GM12878 (cell line): ENCODE data around the gene BBS4. TPM values are rescaled to one million over a fixed set of nuclear protein-coding genes. Genes with fewer than 3 reads are reported as not detected.

Experiments
- ATAC-seq: fragments of 200-7000 bp; cut with Tn5 transposase; 3 replicates; pipeline ENCODE4 v1.9.1; 2020; ENCODE audit warnings: mild to moderate bottlenecking, moderate library complexity
- BruUV-seq: library from RNA; stranded (reverse); fragments of 400-500 nt; replicated peaks from 2 replicates; lab custom pipeline; 2021; lab: Mats Ljungman, UMichigan
- CTCF ChIA-PET: fragments of 300-600 bp; sonication (Branson Sonifier 250); formaldehyde crosslinking; extraction: SDS; loops from one replicate; lab custom pipeline; 2021; ENCODE audit warnings: inconsistent platforms; lab: Yijun Ruan, JAX
- POLR2A ChIA-PET: fragments of 350-600 bp; formaldehyde crosslinking; extraction: SDS; loops from one replicate; lab custom pipeline; 2021; ENCODE audit warnings: inconsistent platforms; lab: Charles Lee
- RAD21 ChIA-PET: fragments of 300-600 bp; sonication (Branson Sonifier 250); formaldehyde crosslinking; loops from one replicate; lab custom pipeline; 2023; ENCODE audit warnings: antibody characterized with exemption; ENCODE audit not compliant: unreplicated experiment; lab: Charles Lee
- SMC1A ChIA-PET: fragments of 300-600 bp; sonication (Branson Sonifier 250); formaldehyde crosslinking; loops from one replicate; lab custom pipeline; 2023; ENCODE audit not compliant: unreplicated experiment, uncharacterized antibody; lab: Charles Lee
- DNase-seq: peaks from one replicate; pipeline ENCODE4 v3.0.0-alpha.2; 2011; ENCODE audit warnings: low read depth, low spot score
- FAIRE-seq: peaks from 3 replicates; lab custom pipeline; 2011; peaks lifted over from hg19 to GRCh38; lab: Jason Lieb, UNC
- H2AFZ ChIP-seq: 2 replicates; pipeline ENCODE4 v1.6.0; 2011; ENCODE audit warnings: low read depth, low read length, control low read depth; ENCODE audit not compliant: control insufficient read depth
- H3K27ac ChIP-seq: 2 replicates; pipeline ENCODE4 v1.5.1; 2011; ENCODE audit warnings: control low read depth; ENCODE audit not compliant: control insufficient read depth, insufficient read depth
- H3K27me3 ChIP-seq, 2 experiments: replicated peaks in 1 of 2; 2 replicates each; pipeline versions ENCODE4 v1.6.0 to v1.6.1; 2011; ENCODE audit warnings: low read length in 1 of 2; ENCODE audit not compliant: control insufficient read depth in 2 of 2, insufficient read depth in 2 of 2
- H3K36me3 ChIP-seq, 2 experiments: 2 replicates each; pipeline ENCODE4 v1.5.1; 2011; ENCODE audit warnings: low read length in 1 of 2; ENCODE audit not compliant: control insufficient read depth in 2 of 2, insufficient read depth in 2 of 2
- H3K4me1 ChIP-seq: 2 replicates; pipeline ENCODE4 v1.6.1; 2011; ENCODE audit warnings: mild to moderate bottlenecking, low read length, moderate library complexity, mixed read lengths; ENCODE audit not compliant: control insufficient read depth, insufficient read depth
- H3K4me2 ChIP-seq: 2 replicates; pipeline ENCODE4 v1.6.0; 2011; ENCODE audit warnings: control low read depth; ENCODE audit not compliant: control insufficient read depth, insufficient read depth
- H3K4me3 ChIP-seq: fragments of 200-600 bp; sonication (generic); 2 replicates; pipeline ENCODE4 v1.5.1; 2016
- H3K79me2 ChIP-seq: 2 replicates; pipeline ENCODE4 v1.6.0; 2011; ENCODE audit warnings: low read length; ENCODE audit not compliant: control insufficient read depth, insufficient read depth
- H3K9ac ChIP-seq: 2 replicates; pipeline ENCODE4 v1.8.0; 2011; ENCODE audit warnings: low read length, control low read depth, mixed read lengths; ENCODE audit not compliant: control insufficient read depth, insufficient read depth
- H3K9me3 ChIP-seq: replicated peaks from 3 replicates; pipeline ENCODE4 v1.5.1; 2011; ENCODE audit warnings: mild to moderate bottlenecking, low read length; ENCODE audit not compliant: control insufficient read depth, insufficient read depth
- H4K20me1 ChIP-seq: 2 replicates; pipeline ENCODE4 v1.6.0; 2011; ENCODE audit not compliant: control insufficient read depth, insufficient read depth
- BCLAF1 ChIP-seq: fragments of 450-650 bp; IDR thresholded peaks from 2 replicates; pipeline ENCODE4 v1.6.1; 2017; ENCODE audit warnings: antibody characterized with exemption, mild to moderate bottlenecking, moderate library complexity
- DPF2 ChIP-seq: fragments of 450-650 bp; IDR thresholded peaks from 2 replicates; pipeline ENCODE4 v1.6.1; 2017; ENCODE audit warnings: mild to moderate bottlenecking
- EZH2 ChIP-seq: IDR thresholded peaks from 2 replicates; pipeline ENCODE4 v1.6.1; 2012; ENCODE audit warnings: low read depth, mild to moderate bottlenecking, control low read depth, inconsistent platforms, low read length, borderline replicate concordance; ENCODE audit not compliant: control insufficient read depth
- FOXK2 ChIP-seq: fragments of 450-650 bp; IDR thresholded peaks from 2 replicates; pipeline ENCODE4 v1.6.1; 2017; ENCODE audit warnings: mild to moderate bottlenecking, moderate library complexity
- JUNB ChIP-seq: IDR thresholded peaks from 2 replicates; pipeline ENCODE4 v1.6.1; 2016; ENCODE audit warnings: antibody characterized with exemption, mild to moderate bottlenecking
- MEF2B ChIP-seq: fragments of 450-650 bp; IDR thresholded peaks from 2 replicates; pipeline ENCODE4 v1.6.1; 2018; ENCODE audit warnings: mild to moderate bottlenecking, moderate library complexity; ENCODE audit not compliant: partially characterized antibody, poor library complexity, severe bottlenecking
- NR2C1 ChIP-seq: fragments of 450-650 bp; IDR thresholded peaks from 2 replicates; pipeline ENCODE4 v1.6.1; 2017; ENCODE audit warnings: antibody characterized with exemption, mild to moderate bottlenecking, moderate library complexity
- POLR2A ChIP-seq: IDR thresholded peaks from 2 replicates; pipeline ENCODE4 v1.6.1; 2011; ENCODE audit warnings: low read depth, mild to moderate bottlenecking, low read length
- SMAD1 ChIP-seq: fragments of 450-650 bp; IDR thresholded peaks from 2 replicates; pipeline ENCODE4 v1.6.1; 2018; ENCODE audit warnings: mild to moderate bottlenecking, low read depth; ENCODE audit not compliant: partially characterized antibody
- SMAD5 ChIP-seq: IDR thresholded peaks from 2 replicates; pipeline ENCODE4 v1.6.1; 2016; ENCODE audit warnings: antibody characterized with exemption, low read depth
- SMC3 ChIP-seq: IDR thresholded peaks from 2 replicates; pipeline ENCODE4 v1.6.1; 2011; ENCODE audit warnings: low read length, improper control_type of control experiment, borderline replicate concordance
- YY1 ChIP-seq: IDR thresholded peaks from 2 replicates; pipeline ENCODE4 v1.6.1; 2011; ENCODE audit warnings: low read depth, mild to moderate bottlenecking, low read length
- WGBS: methylation state at CpG from one replicate; pipeline ENCODE4 v1.1.6; 2016; ENCODE audit warnings: low lambda C conversion rate; ENCODE audit not compliant: insufficient replicate concordance, insufficient coverage; ENCODE audit errors: missing lambda C conversion rate; 5-methylcytosine and 5-hydroxymethylcytosine counted together
- in situ Hi-C: fragments of 300-500 bp; cut with MboI; formaldehyde crosslinking; loops from 9 replicates; pipeline ENCODE4 v1.14.3; 2018; ENCODE audit warnings: mixed read lengths
- intact Hi-C: fragments of 100-400 bp; cut with micrococcal nuclease; formaldehyde crosslinking; loops from one replicate; pipeline ENCODE4 v1.14.2; 2022; ENCODE audit not compliant: unreplicated experiment
- polyA plus RNA-seq, 11 experiments: library from polyadenylated mRNA; depleted of rRNA in 4 of 11; unstranded in 6 of 11; stranded (reverse) in 5 of 11; fragments of >200 nt; fragmentation: Nextera tagmentation in 4 of 11; fragmentation: Illumina TruSeq in 1 of 11; extraction: Ambion mirVana in 4 of 11; extraction: Trizol in 1 of 11; gene quantifications; 1 replicate in 1 of 11; 2 replicates in 10 of 11; pipeline versions ENCODE4 v1.2.1 to v1.2.3, GENCODE V29; 2011 to 2016; ENCODE audit warnings: inconsistent platforms in 2 of 11, missing spikeins in 2 of 11, low read depth in 1 of 11
- total RNA-seq, 4 experiments: library from RNA; depleted of rRNA in 3 of 4; stranded (reverse); fragments of >200 nt in 3 of 4; fragmentation: Illumina TruSeq in 1 of 4; extraction: Trizol in 1 of 4; gene quantifications; 2 replicates each; pipeline versions ENCODE4 v1.2.1 to v1.2.3, GENCODE V29; 2013 to 2021
- TF ChIP-seq, protein P1 (sequence below): IDR thresholded peaks from 2 replicates; pipeline ENCODE4 v1.6.1; 2012; ENCODE audit warnings: improper control_type of control experiment, low read depth, low read length; ENCODE audit not compliant: insufficient replicate concordance

BBS4 gene
- total and polyA plus RNA-seq, 10 of the 15 experiments (the other 5 are each of a cell fraction or from before 2014, with no cell fraction given), result 7.2 to 22.1 (median 9.9) TPM

GRCh38 chr15:72680931-72681330, 5.1 kb upstream of the BBS4 start (continued):
- TF ChIP-seq POLR2A (no peak), SMC3 (no peak), EZH2 (no peak), NR2C1 (no peak), DPF2 (no peak), SMAD1 (no peak)
- TF ChIP-seq, protein P1, sequence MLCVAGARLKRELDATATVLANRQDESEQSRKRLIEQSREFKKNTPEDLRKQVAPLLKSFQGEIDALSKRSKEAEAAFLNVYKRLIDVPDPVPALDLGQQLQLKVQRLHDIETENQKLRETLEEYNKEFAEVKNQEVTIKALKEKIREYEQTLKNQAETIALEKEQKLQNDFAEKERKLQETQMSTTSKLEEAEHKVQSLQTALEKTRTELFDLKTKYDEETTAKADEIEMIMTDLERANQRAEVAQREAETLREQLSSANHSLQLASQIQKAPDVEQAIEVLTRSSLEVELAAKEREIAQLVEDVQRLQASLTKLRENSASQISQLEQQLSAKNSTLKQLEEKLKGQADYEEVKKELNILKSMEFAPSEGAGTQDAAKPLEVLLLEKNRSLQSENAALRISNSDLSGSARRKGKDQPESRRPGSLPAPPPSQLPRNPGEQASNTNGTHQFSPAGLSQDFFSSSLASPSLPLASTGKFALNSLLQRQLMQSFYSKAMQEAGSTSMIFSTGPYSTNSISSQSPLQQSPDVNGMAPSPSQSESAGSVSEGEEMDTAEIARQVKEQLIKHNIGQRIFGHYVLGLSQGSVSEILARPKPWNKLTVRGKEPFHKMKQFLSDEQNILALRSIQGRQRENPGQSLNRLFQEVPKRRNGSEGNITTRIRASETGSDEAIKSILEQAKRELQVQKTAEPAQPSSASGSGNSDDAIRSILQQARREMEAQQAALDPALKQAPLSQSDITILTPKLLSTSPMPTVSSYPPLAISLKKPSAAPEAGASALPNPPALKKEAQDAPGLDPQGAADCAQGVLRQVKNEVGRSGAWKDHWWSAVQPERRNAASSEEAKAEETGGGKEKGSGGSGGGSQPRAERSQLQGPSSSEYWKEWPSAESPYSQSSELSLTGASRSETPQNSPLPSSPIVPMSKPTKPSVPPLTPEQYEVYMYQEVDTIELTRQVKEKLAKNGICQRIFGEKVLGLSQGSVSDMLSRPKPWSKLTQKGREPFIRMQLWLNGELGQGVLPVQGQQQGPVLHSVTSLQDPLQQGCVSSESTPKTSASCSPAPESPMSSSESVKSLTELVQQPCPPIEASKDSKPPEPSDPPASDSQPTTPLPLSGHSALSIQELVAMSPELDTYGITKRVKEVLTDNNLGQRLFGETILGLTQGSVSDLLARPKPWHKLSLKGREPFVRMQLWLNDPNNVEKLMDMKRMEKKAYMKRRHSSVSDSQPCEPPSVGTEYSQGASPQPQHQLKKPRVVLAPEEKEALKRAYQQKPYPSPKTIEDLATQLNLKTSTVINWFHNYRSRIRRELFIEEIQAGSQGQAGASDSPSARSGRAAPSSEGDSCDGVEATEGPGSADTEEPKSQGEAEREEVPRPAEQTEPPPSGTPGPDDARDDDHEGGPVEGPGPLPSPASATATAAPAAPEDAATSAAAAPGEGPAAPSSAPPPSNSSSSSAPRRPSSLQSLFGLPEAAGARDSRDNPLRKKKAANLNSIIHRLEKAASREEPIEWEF, result no peak

GRCh38 chr15:72682772-72683171, 3.2 kb upstream of the BBS4 start:
- no peak for TF ChIP-seq BCLAF1
- no peak for TF ChIP-seq FOXK2
- no peak for TF ChIP-seq SMAD5
- TF ChIP-seq MEF2B, result no peak
- TF ChIP-seq YY1, result no peak
- TF ChIP-seq JUNB, result no peak
- H3K4me2 ChIP-seq, result no peak overlapping the region
- ChIA-PET CTCF (no interaction called here), RAD21 (no interaction called here), SMC1A (no interaction called here), POLR2A (no interaction called here)
- no peak overlapping the region for H3K27ac ChIP-seq
- no peak overlapping the region for H2AFZ ChIP-seq
- 91% methylated on average over 3 of the region's 3 CpGs for WGBS
- intact Hi-C loops (no loop called here), in situ Hi-C loops (no loop called here)
- no peak overlapping the region for H3K9ac ChIP-seq
- no peaks in the 10 kb centered on the region for H3K9me3 ChIP-seq
- peaks cover 0 to 2% of the 10 kb centered on the region in 2 experiments; a peak in 1 of 4 replicates for H3K27me3 ChIP-seq
- H3K4me1 ChIP-seq, result no peaks in the 10 kb centered on the region
- DNase-seq, result no peak
- no peak for ATAC-seq
- H3K4me3 ChIP-seq, result no peak overlapping the region
- no peak for FAIRE-seq
- no TSS peak for BruUV-seq
- H3K79me2 ChIP-seq, result no peaks in the 10 kb centered on the region
- H4K20me1 ChIP-seq, result no peaks in the 10 kb centered on the region
- H3K36me3 ChIP-seq, result no peaks in the 10 kb centered on the region
